HG02973 (cell line): ENCODE results near the gene TFDP1.
"Not testable (repeated sequence)": the region's sequence is repeated elsewhere in the genome, so short reads cannot be mapped to it uniquely, and the experiment has no call there.

ENCODE experiments used
- ATAC-seq: cut with Tn5 transposase; IDR thresholded peaks from one replicate; pipeline ENCODE4 v1.9.1; 2021; ENCODE audit warnings: moderate library complexity; ENCODE audit not compliant: unreplicated experiment

TFDP1 gene

DNA sequence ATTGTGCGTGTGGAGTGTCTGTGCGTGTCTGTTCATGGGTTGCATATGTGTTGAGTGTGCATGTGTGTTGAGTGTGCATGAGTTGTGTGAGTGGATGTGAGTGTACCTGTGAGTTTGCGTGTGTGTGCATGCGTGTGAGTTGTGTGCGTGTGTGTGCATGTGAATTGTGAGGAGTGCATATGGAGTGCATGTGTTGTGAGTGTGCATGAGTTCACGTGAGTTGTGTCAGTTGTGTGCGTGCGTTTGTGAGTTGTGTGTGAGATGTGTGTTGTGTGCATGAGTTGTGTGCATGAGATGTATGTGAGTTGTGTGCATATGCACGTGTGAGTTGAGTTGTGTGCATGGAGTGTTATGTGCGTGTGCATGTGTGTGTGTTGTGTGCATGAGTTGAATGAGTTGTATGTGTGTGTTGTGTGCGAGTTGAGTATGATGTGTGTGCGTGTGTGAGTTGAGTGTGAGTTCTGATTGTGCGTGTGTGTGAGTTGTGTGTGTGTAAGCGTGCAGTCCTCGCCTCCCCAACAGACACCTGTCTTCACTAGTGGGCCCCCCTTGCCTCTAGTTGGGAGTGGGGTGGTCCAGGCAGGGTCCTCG is 29.3 kb downstream of the TFDP1 start:
- ATAC-seq, result no peak

- ATAC-seq, result no peak
Measured at GRCh38 chr13:113616281-113616906, 31.8 kb downstream of the TFDP1 start.

- ATAC-seq, result no peak
Measured at GRCh38 chr13:113616991-113617749, 32.6 kb downstream of the TFDP1 start.

DNA sequence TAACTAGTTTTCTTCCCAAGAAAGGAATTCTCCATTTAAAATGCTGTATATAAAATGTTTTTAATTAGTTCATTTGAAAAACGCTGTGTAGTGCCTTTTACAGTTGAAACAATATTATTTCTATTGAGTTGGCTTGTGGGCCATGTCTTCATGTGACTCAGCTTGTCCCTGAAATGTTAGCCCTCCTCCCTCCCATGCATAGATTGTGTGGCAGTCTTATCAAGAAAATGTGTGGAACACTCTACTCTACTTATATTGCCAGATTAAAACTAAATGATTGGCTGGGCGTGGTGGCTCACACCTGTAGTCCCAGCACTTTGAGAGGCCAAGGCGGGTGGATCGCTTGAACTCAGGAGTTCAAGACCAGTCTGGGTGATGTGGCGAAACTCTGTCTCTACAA is 33.4 kb downstream of the TFDP1 start:
- no peak for ATAC-seq

GRCh38 chr13:113618455-113618854 is 33.9 kb downstream of the TFDP1 start:
- ATAC-seq, result no peak

DNA sequence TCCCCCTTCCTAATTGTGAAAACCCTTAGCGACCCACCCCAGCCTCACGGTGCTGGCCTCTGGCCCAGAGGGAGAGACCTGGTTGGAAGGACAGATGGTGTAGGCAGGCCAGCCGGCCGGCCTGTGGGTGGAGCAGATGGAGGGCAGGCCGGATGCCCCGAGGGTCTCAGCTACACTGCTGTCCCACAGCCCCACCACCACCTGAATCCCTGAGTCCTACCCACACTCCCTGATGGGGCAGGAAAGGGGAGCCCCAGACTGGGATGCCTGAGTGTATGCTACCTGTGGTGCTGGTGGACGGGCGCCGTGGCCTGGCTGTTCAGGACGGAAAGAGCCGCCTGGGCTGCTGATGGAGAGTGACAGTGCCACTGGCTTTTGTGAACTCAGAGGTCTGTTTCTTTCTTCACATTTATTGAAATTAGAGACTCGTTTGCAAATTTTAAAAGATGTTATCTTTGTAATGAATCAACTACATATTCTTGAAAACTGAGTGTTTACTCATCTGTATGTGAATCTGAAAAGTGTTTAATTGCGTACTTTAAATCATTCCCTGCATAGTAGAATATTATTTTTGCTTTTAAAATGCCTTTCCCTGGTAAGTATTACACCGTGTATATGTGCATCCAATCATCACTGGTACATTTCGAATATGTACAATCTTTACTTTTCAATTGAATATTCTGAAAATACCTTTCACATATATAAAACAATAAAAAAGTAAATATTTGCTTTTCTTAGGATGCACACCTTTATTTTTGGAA is 35.7 kb downstream of the TFDP1 start:
- no peak for ATAC-seq

DNA sequence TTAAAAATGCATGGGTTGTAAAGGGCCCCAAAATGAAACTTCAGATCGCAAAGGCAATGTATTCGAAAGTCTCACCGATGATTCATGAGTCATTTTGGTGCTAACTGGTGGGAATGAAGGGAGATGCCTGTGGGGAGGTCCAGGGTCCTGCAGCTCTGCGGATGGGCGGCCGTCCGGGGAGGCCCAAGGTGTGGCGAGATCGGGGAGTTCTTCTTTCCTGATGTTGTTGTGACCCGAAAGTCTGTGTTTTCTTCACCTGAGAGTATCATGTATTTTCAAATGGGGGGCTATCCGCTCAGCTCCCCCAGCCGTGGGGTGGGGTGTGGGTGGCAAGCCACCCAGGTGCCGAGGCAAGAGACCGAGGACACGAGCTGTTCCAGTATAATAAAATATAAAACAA is 36.5 kb downstream of the TFDP1 start:
- no peak for ATAC-seq

- ATAC-seq, result not testable (repeated sequence)
Measured at GRCh38 chr13:113621498-113621897, 36.9 kb downstream of the TFDP1 start.

- not testable (repeated sequence) for ATAC-seq
Measured at GRCh38 chr13:113621986-113622550, 37.5 kb downstream of the TFDP1 start.

DNA sequence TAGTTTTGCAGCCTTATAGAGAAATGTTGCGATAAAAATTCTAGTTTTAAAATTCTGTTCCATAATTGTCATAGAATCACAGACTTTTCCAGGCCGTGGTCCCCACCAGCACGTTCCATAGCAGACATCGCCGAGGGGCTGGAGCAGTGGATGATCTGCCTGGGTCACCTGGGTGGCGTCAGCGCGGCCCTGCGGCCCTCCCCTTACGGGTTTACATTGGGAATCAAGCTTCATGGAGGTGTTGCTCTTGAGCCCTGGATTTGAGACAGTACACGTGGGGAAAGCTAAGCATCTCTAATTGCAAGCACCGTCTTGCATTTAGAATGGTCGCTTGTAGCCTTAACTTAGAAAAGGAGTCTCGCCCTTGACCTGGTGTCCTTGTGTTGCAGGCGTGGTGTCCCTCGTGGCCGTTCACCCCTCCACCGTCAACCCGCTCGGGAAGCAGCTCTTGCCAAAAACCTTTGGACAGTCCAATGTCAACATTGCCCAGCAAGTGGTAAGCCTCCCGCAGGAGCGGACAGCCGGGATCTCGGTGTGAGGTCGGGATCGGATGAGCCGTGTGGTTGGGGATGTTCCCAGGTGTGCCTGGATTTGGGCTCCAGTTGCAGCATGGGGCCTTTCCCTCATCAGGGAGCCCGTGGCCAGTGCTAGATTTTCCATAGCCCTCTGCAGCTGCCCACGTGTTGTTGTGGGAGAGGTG is 38.4 kb downstream of the TFDP1 start:
- ATAC-seq, result no peak

DNA sequence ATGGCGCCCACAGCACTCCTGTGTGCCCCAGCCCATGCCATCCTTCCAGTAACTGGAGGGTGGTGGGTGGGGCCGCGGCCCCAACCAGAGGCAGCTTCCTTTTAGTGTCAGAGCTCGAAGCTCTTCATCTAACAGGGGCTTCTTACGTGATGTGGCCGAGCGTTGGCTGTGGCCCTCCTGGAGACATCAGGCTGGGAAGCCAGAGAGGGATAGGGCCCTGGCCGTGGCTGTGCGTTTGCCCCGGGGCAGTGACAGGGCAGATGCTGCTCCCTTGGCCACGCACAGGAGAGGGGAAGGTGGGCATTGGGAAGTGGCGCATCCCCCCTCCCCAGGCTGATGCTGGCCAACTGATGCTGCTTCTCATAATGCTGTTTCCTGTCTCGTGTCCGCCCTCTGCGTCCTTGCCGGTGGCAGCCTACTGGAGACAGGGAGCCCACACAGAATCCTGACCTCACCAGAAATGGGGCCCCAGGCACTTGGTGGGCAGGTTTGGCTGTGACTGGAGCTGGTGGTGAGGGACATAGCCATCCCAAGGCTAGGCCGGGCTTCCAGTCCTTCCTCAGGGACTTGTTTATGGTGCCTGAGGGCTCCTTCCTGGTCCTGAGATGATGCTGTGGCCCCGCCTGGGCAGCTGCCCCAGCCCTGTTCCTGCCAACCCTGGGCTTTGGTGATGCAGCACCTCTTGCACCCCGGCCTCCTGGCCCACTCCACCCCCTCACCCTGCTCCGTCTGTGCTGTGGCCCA is 39.1 kb downstream of the TFDP1 start:
- no peak for ATAC-seq

DNA sequence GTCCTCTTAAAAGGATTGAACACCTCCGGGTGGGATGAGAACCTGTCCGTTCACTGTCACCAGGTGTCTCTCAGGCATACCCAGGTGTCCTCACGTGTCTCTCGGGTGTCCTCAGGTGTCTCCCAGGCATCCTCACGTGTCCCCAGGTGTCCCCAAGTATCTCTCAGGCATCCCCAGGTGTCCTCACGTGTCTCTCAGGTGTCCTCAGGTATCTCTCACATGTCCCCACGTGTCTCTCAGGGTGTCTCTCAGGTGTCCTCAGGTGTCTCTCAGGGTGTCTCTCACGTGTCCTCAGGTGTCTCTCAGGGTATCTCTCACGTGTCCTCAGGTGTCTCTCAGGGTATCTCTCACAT is 39.7 kb downstream of the TFDP1 start:
- no peak for ATAC-seq

GRCh38 chr13:113624640-113625304 is 40.2 kb downstream of the TFDP1 start:
- not testable (repeated sequence) for ATAC-seq

GRCh38 chr13:113625965-113626721 is 41.6 kb downstream of the TFDP1 start:
- ATAC-seq, result no peak

GRCh38 chr13:113627136-113627535 is 42.6 kb downstream of the TFDP1 start:
- ATAC-seq, result no peak

DNA sequence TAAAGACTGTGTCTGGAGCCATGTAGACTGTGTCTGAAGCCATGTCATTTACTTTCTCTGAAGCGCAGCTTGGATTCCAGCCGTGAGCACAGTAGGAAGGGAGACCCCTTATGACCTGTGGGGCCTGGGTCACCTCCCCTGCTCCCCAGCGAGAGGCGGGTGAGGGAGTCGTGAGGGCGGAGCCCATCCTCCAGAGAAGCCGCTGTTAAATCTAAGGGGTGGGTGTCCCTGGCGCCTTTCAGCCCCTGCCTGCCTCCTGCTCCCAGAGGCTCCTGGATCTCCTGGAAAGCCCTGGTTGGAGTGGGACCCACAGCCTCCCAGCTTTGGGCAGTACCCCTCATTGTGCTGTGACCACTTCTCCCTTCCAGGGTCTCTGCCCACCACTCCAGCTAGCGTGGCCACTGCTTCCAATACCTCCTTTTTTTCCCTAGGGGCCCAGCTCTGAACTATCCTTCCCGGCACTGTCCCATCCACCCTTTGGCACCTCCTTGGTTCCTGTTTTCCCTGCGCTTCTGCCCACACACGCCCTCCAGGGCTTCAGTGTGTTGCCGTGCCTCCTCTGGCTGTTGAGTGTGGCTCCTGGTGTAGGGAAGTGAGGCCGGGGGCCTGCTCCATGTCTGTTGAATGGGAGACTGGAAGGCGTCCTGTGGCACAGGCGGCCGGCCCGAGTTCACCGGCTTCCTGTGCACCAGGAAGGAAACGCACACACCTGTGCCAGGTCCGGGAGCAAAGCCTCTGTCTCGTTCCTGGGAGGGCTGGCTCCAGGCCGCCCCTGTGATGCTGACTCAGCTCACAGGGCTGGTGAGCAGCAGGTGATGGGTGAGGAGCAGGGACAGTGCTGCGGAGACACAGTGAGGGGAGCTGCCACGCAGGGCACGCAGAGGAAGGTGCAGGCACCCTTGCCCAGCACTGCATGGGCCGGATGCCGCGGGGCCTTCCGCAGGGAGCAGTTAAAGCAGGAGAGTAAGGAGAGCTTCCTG is 44.0 kb downstream of the TFDP1 start:
- no peak for ATAC-seq

- ATAC-seq, result no peak
Measured at GRCh38 chr13:113629866-113630265, 45.3 kb downstream of the TFDP1 start.

DNA sequence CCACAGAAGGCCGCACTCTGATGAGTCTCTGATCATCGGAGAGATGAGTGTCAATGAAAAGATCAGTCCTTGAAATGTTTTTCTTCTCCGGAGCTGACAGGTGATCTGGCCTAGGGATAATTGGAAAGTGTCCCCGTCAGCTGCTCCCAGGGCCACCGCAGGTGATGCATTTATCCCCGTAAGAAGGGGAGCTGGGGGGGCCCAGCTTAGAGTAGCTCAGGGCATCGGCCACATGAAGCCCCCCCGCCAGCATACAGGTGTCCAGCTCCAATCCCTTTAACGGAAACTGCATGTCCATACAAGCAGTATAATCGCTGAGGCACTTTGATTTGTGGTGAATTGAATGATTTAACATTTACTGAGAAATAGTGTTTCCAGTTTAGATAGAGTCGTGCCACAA is 45.7 kb downstream of the TFDP1 start:
- ATAC-seq, result no peak
